Liver (tissue), 9 donors: ENCODE data around the gene SERPINA7. TPM values are rescaled to one million over a fixed set of nuclear protein-coding genes. Genes with fewer than 3 reads are reported as not detected.
"Not testable (repeated sequence)": the region's sequence is repeated elsewhere in the genome, so short reads cannot be mapped to it uniquely, and the experiment has no call there.

ENCODE experiments used
- DNase-seq: peaks from one replicate; pipeline ENCODE4 v3.0.0-alpha.2; 2017; ENCODE audit warnings: low spot score
- H3K27ac ChIP-seq, 2 donors: one replicate each; pipeline ENCODE4 v1.7.0; 2013; ENCODE audit warnings: inconsistent platforms in 2 of 2, low read length in 2 of 2, control low read depth in 1 of 2, low read depth in 1 of 2, mild to moderate bottlenecking in 1 of 2
- H3K27me3 ChIP-seq, 4 donors: one replicate each; pipeline versions ENCODE4 v1.6.1 to v1.7.0; 2013; ENCODE audit warnings: low read length in 3 of 4, inconsistent platforms in 1 of 4, mild to moderate bottlenecking in 1 of 4, moderate library complexity in 1 of 4; ENCODE audit not compliant: control insufficient read depth in 4 of 4, insufficient read depth in 4 of 4
- H3K36me3 ChIP-seq, 4 donors: one replicate each; pipeline versions ENCODE4 v1.6.1 to v1.7.0; 2013; ENCODE audit warnings: low read length in 3 of 4, mild to moderate bottlenecking in 3 of 4, low read depth in 1 of 4, moderate library complexity in 1 of 4; ENCODE audit not compliant: control insufficient read depth in 4 of 4, insufficient read depth in 3 of 4
- H3K4me1 ChIP-seq, 4 donors: one replicate each; pipeline versions ENCODE4 v1.6.1 to v1.7.0; 2013; ENCODE audit warnings: low read length in 3 of 4, mild to moderate bottlenecking in 3 of 4, moderate library complexity in 1 of 4; ENCODE audit not compliant: control insufficient read depth in 4 of 4, insufficient read depth in 4 of 4
- H3K4me3 ChIP-seq, 3 donors: one replicate each; pipeline versions ENCODE4 v1.6.1 to v1.7.0; 2013; ENCODE audit warnings: low read length in 3 of 3, control low read depth in 1 of 3, low read depth in 1 of 3, mild to moderate bottlenecking in 1 of 3
- H3K9ac ChIP-seq, 2 donors: one replicate each; pipeline ENCODE4 v1.7.0; 2013; ENCODE audit warnings: low read length in 2 of 2, mild to moderate bottlenecking in 2 of 2, moderate library complexity in 2 of 2, control low read depth in 1 of 2, low read depth in 1 of 2
- H3K9me3 ChIP-seq, 4 donors: one replicate each; pipeline versions ENCODE4 v1.6.1 to v1.7.0; 2013; ENCODE audit warnings: low read length in 3 of 4; ENCODE audit not compliant: control insufficient read depth in 4 of 4
- HNF4A ChIP-seq, 2 donors: conservative IDR thresholded peaks; 2 replicates each; pipeline ENCODE4 v1.6.1; 2016; ENCODE audit warnings: antibody characterized with exemption in 2 of 2, mild to moderate bottlenecking in 2 of 2
- WGBS: extraction: QIAGEN DNeasy Blood & Tissue Kit; methylation state at CpG from one replicate; pipeline ENCODE4 v1.1.7; 2013; 5-methylcytosine and 5-hydroxymethylcytosine counted together
- polyA plus RNA-seq, 2 donors: library from polyadenylated mRNA; stranded (reverse) in 1 of 2; unstranded in 1 of 2; fragments of 200-250 nt in 1 of 2; fragments of >200 nt in 1 of 2; fragmentation: Nextera tagmentation in 1 of 2; extraction: Ambion mirVana in 1 of 2; gene quantifications; one replicate each; pipeline versions ENCODE4 v1.2.1 to v1.2.3, GENCODE V29; 2013 to 2015
- total RNA-seq, 2 donors: library from RNA; depleted of rRNA; stranded (reverse); fragments of >200 nt; gene quantifications; one replicate each; pipeline ENCODE4 v1.2.3, GENCODE V29; 2014
- donor health status: healthy.
- donor health status: healthy.
- donor health status: healthy.
- donor health status: healthy.
- donor health status: healthy.

SERPINA7 gene
- total and polyA plus RNA-seq, 4 donors, result 158 to 325 (median 203) TPM

- H3K9me3 ChIP-seq, H3K36me3 ChIP-seq, H3K27ac ChIP-seq, H3K9ac ChIP-seq, H3K27me3 ChIP-seq, H3K4me3 ChIP-seq, DNase-seq, H3K4me1 ChIP-seq: not testable (repeated sequence)
- TF ChIP-seq HNF4A (conservative IDR thresholded peaks at IDR 0.05), result peak in 1 of 2 donors; percentile 18
- WGBS, result 64% methylated on average over 5 of the region's 5 CpGs
These were observed 50.0 kb downstream of the SERPINA7 start for GRCh38 chrX:105988487-105988886.

Other genes starting within 250 kb of the SERPINA7 start
- under 1 TPM; 0.08 to 0.61 TPM for gene NRK, start 216.2 kb downstream of the SERPINA7 start, total RNA-seq
- under 1 TPM; 0.03 to 0.08 TPM for gene NRK, start 216.2 kb downstream of the SERPINA7 start, polyA plus RNA-seq
- gene PWWP3B, start 129.6 kb upstream of the SERPINA7 start, total RNA-seq, result 1 to 10 TPM; 1.8 to 2.2 TPM
- 1 to 10 TPM in 1 of 2 donors, under 1 TPM in 1; 0.36 to 1.1 TPM for gene PWWP3B, start 129.6 kb upstream of the SERPINA7 start, polyA plus RNA-seq